HG03108 (cell line): ENCODE results near the gene ADAM22.

ENCODE experiments used
- ATAC-seq: cut with Tn5 transposase; IDR thresholded peaks from one replicate; pipeline ENCODE4 v1.9.1; 2021; ENCODE audit warnings: moderate library complexity; ENCODE audit not compliant: unreplicated experiment

ADAM22 gene

DNA sequence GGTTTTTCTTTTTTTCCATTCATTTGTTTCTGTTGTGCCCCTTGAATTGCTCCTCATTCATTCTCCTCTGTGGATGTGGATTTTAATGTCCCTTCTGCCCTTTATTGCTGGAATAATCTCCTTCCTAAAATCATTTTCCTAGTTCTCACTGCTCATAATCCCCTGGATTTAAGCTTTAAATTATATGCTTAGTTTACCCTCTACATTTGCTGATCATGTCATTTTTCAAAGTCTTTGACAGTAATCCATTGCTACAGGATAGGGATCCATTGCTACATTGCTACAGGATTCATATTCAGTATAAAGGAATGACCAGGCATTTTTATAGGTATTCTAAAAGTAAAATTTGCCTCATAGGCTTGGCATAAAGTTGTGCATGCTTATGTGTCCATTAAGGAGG is 14.3 kb downstream of the ADAM22 start:
- ATAC-seq, result no peak

DNA sequence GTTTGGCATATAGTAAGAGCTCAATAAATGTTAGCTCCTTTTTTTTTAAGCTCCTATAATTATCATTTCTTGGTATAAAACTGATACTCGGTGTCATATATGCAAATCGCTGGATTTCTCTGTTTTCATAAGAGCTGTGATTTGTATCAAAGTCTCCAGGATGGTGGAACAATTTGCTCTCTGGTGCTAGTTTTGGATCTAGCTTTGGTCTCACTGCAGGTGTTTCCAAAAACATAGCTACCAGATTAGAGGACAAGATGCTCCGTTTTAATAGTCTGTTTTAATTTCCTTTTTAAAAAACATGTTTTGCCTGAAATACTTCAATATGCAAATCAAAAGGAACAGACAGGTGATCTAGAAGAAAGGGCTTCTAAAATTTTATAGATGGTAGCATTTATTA is 25.3 kb downstream of the ADAM22 start:
- ATAC-seq, result no peak

GRCh38 chr7:87960239-87960638 is 26.2 kb downstream of the ADAM22 start:
- ATAC-seq, result no peak

DNA sequence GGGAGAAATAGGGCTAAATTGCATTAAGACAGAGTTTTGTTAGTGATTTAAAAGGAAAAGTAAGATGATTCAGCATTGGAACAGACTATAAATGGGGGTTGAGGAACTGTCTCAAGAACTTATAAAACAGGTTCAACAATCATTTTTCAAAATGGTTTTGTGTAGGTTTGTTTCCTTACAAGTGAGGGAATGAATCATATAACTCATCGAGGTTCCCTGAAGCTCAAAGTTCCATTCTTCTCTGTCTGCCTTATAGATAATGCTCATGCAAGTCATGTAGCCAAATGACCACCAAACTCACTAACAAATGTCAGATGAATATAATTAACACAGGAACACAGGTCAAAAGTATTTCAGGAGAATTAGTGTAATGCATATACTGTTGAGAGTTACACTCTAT is 27.7 kb downstream of the ADAM22 start:
- ATAC-seq, result no peak

- no peak for ATAC-seq
Observed at GRCh38 chr7:87966271-87966670, 32.2 kb downstream of the ADAM22 start.

GRCh38 chr7:87968021-87968420 is 34.0 kb downstream of the ADAM22 start:
- no peak for ATAC-seq

GRCh38 chr7:87982116-87982515 is 48.1 kb downstream of the ADAM22 start:
- ATAC-seq, result no peak

GRCh38 chr7:87984088-87984487 is 50.0 kb downstream of the ADAM22 start:
- no peak for ATAC-seq

GRCh38 chr7:87993269-87993668 is 59.2 kb downstream of the ADAM22 start:
- no peak for ATAC-seq

- ATAC-seq, result no peak
Observed at GRCh38 chr7:87999261-87999660, 65.2 kb downstream of the ADAM22 start.

DNA sequence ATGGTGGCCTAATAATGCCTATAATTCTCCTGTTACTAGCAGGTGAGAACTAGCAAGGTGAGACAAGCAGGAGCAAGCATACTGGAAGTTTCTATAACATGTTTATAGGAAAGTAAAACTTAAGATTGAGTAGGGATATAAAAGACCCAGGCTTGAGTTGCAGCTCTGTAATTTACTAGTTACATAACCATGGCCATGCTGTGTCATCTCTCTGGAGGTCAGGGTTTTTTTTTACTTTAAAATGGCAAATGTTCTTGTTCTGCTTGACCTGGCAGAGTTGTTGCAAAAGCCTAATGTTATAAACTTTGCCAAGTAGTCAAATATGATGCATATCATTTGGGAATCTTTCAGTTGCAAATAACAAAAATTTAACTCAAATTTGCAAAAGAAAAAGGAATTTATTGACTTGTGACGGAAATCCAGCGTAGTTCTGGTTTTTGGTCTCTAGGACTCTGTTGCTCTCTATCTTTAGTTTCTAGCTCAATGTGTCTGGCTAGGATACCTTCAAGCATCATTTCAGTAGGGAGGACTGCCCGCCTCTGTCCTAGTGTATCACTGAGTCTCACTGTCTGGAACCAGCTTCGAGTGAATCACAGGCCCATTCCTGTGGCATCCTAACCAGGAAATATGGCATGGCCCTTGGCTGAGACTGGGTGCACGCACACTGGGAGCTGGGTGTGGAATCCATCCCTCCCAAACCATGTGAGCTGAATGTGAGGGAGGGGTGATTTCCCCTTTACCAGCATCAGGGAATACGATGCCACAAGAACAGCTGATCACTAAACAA is 67.9 kb downstream of the ADAM22 start:
- ATAC-seq, result no peak

GRCh38 chr7:88002617-88003016 is 68.6 kb downstream of the ADAM22 start:
- no peak for ATAC-seq

DNA sequence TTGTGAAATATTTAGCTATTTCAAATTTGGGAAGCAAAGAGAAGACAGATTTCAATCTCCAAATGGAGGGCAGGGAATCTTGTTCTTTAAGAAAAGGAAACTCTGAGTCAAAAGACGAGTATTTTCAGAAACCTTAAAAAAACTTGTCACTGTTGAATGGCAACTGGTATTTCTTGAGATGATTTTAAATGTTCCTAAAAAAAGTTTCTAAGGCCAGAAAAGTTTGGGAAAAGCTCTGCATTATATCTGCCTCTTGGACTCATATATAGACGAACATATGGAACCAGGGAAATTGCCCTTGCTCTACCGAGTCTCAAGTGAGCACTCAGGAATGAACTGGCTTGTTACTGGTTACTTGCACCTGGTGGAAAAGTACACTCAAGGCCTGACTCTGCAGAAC is 69.5 kb downstream of the ADAM22 start:
- ATAC-seq, result no peak

DNA sequence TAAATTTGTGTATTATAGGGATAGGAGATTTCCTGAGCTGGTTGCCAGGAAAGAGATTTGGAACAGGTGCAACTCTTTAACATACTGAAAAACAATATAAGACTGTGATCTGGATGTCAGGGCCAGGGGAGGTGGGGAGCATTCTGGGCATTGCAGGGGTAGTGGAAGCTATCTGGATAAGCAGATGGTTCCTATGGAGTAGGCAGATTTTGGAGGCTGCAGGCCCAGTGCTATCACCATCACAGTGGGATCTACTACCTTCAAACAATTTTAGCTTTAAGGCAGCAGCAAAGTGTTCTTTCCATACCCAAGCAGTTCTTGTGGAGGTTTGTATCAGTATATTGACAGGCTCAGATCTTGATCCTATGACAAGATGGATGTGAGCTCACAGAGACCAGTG is 71.1 kb downstream of the ADAM22 start:
- ATAC-seq, result no peak

DNA sequence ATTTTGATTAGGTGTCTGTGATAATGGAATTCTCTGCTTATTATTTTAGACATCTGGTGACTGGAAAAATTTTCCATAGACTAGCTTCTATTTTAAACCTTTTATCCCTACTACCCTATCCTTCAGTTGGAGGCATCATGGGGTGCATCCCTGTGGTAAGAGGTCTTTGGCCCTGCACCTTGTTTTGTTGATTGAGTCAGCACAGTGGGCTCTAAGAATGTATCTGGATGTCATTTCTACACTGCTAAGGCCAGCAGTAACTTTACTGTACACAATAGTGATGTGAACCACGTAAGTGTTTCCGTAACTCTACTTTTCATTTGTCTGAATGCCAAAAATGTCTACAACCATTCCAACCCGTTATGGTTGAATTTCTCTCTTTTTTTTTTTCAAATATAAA is 75.6 kb downstream of the ADAM22 start:
- ATAC-seq, result no peak

GRCh38 chr7:88012086-88012485 is 78.0 kb downstream of the ADAM22 start:
- no peak for ATAC-seq

- ATAC-seq, result no peak
Observed at GRCh38 chr7:88013981-88014380, 79.9 kb downstream of the ADAM22 start.

DNA sequence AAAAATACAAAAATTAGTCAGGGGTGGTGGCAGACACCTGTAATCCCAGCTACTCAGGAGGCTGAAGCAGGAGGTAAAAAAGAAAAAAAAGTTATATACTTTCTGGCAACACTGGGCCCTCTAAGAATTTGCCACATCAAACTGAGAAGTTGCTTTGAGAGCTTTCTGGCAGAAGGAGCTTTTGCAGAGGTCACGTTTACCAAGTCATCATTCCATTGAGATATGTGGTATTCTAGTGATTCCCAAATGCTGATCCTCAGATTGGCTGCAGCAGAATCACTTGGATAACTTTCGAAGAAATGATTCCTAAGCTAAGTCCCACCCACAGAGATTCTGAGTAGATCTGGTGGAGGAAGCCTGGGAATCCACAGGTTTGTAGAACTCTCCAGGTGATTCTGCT is 80.5 kb downstream of the ADAM22 start:
- no peak for ATAC-seq

GRCh38 chr7:88015309-88015708 is 81.3 kb downstream of the ADAM22 start:
- ATAC-seq, result no peak

DNA sequence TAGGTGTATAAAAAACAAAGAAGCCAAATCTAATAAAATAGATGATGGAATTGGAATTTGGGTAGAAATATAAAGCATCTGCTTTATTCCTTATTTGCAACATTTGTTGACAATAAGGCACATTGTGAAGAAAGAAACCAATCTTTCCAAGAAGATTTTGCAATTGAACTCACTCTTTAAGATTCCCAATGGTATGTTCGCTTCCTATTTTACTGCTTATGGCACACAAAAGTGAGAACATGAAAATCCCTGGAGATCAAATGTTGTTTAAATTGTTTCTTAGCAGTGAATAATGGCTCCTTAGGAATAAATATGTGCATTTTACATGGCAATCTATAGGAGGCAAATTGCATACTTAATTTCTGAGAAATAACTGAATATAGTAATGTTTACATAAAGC is 84.5 kb downstream of the ADAM22 start:
- no peak for ATAC-seq

GRCh38 chr7:88020953-88021665 is 87.1 kb downstream of the ADAM22 start:
- ATAC-seq, result no peak

DNA sequence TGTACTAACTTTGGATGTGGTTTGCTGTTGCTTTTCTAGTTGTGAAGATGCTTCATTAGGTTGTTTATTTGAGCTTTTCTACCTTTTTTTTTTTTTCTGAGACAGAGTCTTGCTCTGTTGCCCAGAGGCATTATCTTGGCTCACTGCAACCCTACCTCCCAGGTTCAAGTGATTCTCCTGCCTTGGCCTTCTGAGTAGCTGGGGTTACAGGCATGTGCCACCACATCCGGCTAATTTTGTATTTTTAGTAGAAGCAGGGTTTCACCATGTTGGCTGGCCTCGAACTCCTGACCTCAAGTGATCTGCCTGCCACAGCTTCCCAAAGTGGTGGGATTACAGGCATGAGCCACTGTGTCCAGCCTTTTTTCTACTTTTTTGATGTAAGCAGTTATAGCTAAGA is 93.7 kb downstream of the ADAM22 start:
- no peak for ATAC-seq
